ENCODE results near the gene SEMA4D.

Gene SEMA4D

DNA sequence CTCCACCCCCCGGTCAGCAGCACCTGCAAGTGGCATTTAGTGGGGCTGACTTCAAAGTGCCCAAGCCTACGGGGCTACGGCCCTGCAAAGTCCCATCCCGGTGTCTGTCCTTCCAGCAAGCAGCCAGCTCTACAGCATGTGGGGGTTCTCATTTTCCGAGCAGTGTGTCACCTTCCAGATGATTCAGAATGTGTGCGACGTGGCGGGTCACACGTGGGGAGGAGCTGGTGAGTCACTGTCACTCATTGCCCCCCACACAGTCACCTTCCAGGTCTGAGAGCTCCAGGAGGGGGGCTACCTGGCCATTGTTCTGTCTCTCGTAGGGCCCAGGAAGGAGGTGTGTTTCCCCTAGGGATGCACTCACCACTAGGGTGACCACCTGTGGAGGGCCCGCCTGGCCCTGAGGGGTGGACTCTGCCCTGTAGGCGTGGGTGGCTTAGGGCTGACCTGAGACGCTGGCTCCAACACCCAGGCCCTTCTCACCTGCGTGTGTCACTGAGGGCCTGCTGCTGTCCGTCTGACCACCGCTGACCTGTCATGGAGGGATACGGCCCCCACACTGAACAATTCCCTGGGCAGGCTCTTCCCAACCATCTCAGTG is 70.2 kb downstream of the SEMA4D start:
- peak; percentile 81 for DNase-seq

GRCh38 chr9:89426384-89426961 is 71.4 kb downstream of the SEMA4D start:
- DNase-seq: no peak

GRCh38 chr9:89425921-89426383 is 72.0 kb downstream of the SEMA4D start:
- DNase-seq: no peak

DNA sequence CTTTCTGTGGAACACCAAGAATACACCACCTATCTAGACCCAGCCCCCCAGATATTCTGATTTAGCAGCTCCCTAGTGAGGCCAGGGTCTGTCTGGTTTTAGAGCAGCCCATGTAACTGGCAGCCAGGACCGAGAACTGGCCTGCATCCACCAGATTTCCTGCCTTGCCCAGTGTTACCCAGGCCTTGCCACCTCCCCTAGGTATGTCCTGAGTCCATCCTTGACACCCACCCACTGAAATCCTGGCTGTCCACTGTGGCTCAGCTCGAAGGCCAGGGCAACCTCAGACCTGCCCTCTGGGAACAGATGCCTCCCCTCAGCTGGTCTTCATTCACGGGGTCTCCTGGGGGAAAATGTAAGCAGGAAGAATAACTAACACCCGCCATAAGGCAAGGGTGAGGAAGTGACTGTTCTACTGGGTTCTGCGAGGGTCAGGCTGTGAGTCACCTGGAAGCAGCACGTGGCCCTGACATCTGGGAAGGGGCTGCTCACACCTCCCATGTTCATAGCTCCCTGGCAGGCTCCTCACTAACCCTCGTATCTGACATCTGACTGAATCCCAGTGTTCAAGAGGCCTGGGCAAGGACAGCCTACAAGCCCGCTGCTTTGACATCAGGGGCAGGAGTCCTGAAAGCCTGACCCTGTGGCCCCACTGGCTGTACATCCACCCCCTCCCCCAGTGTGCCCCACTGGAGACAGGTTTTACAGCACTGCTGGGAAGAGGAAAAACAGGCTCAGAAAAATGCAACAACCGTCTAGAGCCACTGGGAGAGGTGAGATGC is 72.7 kb downstream of the SEMA4D start:
- DNase-seq: no peak

DNA sequence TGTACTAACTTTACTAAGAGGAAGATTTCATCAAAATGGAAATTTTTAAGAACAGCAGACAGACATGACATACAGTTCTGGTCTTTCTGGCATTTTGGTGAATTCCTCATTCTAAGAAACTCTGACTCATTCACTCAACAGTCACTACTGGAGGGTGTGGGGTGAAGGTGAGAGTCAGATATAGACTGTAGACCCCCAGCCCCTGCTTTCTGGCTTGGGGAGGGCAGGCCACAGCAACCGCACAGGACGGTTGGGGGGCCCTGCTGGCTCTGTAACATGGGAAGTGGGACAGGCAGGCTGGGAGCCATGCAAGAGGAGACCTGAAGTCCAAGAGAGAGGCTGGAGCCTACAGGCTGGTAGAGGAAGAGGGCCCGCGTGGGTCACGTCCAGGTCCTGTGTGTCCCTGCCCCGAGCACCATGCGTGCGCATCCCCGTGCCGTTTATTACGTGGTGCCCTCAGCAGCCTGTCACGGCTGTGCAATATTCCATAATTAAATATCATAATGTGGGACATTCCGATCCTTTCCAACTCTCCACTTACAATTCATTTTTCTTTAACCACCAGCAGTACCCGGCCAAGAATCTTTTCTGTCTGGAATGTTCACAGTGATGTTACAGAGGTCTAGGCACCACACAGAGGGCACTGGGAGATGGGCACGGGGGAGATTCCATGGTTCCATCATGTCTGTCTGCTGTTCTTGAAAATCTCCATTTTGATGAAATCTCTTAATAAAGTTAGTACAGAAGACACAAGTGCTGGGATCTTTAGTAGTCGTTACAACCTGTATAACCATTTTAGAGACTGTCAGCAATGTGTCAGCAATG is 75.5 kb downstream of the SEMA4D start:
- DNase-seq: peak; percentile 61

DNA sequence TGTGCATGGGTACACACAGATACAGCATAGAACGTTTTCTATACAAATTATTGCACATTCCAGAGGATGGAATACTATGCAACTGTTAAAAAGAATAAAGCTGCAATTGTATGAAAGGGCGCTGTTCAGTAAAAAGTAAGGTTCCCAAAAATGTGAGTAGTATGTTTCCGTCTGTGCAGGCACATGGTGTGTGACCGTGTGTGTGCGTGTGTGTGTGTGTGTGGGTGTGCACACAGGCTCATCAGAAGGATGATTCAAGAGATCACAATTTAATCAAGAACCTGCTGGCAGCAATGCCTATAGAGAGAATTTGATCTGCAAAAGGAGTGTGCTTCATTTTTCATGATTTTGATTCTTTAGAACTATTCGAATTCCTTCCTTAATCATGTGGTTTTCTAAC is 76.3 kb downstream of the SEMA4D start:
- peak; percentile 70 for DNase-seq

- no peak for DNase-seq
Measured at GRCh38 chr9:89420397-89421178, 77.3 kb downstream of the SEMA4D start.

GRCh38 chr9:89419978-89420394 is 77.9 kb downstream of the SEMA4D start:
- DNase-seq: peak; percentile 56

DNA sequence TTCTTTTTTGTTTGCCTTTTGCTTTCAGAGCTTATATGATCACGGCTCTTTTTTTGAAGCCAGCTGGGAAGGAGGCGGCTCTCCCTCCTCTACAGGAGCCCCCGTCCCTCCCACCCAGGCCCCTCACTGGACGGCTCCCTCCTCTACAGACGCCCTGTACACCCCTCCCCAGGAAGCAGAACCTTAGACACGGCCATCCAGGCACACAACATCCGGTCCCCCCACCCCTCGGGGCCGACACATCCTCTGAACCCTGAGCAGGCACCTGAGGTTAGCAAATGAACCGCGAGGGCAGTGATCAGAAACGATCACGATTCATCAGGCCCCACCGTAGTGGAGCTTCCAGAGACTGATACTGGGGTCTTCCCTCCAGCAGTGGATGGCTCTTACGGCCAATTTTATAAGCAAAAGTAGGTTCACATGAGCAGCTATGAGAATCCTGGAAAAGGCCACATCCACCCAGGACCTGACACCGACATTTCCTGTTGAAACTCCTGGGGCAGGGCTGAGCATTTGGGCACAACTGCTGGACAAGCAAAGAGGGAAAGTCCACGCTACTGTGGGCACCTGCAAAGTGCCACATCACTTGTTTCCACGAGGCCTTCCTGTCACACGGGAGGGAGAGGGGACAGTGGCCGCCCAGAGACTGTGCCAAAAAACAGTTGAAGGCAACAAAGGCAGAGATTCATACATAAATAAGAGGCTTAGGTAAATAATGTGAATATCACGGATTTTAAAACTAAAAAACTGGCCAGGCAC is 78.9 kb downstream of the SEMA4D start:
- DNase-seq: peak; percentile 64

- DNase-seq: no peak
Measured at GRCh38 chr9:89418474-89418845, 79.5 kb downstream of the SEMA4D start.

- DNase-seq: peak; percentile 54
Measured at GRCh38 chr9:89417832-89418473, 80.0 kb downstream of the SEMA4D start.

DNA sequence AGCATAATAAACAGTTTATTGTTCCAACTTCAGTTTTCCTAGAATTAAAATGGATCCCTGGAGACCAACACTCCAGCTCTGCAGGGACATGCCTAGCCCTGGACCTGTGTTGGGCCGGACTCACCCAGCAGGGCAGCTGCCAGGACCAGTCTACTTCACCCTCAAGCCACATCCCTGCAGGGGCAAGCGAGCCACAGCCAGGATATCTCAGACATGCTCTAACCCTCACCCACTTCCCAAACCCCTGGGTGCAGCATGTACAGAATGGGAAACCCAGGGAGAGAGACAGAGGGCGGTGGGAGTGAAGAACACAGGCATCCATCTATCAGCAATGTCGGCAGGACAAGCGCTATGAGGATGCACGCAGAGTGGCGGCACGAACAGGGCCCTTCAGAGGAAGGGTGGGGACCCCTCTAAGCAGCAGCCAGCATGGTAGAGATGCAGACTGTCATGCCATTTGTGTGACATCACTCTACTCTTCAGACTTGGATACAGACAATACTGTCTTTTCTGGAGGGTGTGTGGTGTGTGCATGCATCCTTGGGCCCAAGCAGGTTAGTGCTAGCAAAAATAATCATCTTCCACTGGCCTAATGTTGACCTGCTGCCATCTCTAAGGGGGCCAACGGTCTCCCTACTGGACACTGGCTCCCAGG is 83.1 kb downstream of the SEMA4D start:
- no peak for DNase-seq

- no peak for DNase-seq
Measured at GRCh38 chr9:89413963-89414638, 83.8 kb downstream of the SEMA4D start.

DNA sequence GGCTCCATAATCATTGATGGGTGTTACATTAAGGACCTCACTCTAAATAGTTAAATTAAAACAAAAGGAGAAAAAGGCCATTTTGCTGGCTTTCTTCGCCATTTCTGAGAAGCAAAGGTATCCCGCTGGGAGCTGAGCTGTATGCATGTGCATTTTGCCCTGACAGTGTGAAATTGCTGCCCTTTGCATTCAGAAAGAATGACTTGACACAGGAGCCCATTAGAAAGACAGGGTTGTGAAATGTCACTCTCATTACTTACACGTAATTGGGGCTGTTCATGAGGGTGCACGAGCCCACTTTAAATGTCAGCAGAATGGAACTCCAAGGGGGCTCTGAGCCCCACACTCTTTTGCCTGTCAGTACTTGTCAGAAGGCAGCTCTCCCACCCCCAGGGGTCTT is 85.0 kb downstream of the SEMA4D start:
- DNase-seq: no peak

DNA sequence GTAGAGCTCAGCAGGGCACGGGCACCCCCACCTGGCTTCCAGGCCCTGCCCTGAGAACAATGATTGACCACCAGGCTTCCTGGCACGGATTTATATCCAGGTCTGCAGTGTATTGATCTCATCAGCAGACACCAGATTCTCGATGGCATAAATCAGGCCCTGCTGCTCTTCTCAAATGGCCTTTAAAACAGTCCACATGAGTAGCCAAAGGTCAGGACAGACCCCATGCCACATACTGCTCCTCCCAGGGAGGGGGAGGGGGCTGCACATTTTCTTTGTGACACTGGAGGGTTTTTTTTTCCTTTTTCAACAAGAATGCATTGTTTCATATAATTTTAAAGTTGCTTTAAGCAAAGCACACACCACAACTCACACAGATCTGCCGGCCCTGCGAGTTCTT is 85.4 kb downstream of the SEMA4D start:
- no peak for DNase-seq

DNA sequence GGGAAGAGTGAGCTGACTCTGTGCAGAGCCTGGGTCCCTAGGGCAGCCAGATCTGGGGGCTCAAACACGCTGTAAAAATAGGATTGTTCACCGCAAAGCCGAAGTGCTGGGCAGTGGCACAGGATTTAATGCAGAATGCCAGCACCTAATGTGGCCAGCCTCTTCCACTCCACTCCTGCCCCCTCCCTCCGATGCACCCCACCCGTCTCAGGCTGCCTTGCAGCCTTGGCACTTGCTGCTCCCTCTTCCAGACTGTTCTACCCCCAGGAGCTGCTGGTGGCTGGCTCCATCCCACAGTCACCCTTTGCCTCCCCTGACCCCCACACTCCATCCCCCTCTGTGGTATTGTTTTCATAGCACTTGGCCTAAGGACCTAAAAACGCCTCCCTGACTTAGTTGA is 86.2 kb downstream of the SEMA4D start:
- no peak for DNase-seq

- peak; percentile 60 for DNase-seq
Measured at GRCh38 chr9:89410641-89411350, 87.1 kb downstream of the SEMA4D start.

DNA sequence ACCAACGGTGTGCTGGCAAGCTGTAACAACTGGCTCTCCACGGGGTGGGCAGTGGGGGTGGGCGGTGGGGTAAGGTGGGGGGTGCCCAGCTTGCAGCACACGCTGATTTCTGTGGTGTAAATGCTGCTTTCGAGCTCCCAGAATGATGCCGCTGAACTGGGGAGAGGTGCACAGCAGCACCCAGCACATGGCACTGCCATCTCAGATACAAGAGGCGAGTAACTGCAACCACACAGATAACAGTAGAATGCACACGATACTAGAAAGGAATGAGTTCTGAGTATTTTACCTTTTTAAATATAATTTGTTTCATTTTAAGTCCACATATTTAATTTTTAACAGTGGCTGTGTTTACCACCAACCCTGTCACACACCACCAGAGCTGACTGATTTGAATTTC is 87.9 kb downstream of the SEMA4D start:
- no peak for DNase-seq

- DNase-seq: no peak
Measured at GRCh38 chr9:89409466-89409865, 88.4 kb downstream of the SEMA4D start.
